ENCODE results near the gene SRD5A2.
"Not testable (repeated sequence)": the region's sequence is repeated elsewhere in the genome, so short reads cannot be mapped to it uniquely, and the experiment has no call there.

The SRD5A2 gene

DNA sequence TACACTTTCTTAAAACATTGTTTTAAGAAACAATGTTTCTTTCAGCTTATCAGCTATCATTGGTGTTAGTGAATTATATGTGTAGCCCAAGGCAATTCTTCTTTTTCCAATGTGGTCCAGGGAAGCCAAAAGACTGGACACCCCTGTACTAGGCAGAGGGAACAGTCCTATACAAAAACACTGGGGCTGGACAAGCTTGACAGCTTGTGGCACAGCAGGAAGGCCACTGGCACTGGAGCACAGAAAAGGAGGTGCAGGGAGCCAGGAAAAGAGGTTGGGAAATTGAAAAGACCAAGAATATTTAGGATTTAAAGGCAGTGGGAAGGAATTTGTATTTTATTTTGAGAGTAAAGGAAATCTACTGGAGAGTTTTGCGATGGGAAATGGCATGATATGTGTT lies 47.7 kb downstream of the SRD5A2 start:
- DNase-seq (ENCODE audit: low spot score) = no peak

DNA sequence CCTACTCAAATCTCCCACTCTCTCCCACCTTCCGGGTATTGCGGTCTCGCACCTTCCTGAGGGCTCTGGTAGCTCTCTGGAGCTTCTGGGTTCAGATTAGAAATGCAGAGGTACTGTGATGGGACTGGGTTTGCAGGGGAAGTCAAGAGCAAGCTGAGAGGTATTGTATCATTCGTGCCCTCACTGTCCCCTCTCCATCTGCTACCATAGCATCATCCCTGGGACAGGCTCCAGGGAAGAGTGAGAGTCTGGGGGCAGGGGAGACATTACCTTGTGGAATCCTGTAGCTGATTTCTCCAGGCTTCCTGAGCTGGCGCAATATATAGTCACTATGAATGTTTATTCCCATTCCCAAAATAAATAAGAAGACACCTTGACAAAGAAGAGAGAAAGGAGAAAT lies 49.6 kb downstream of the SRD5A2 start:
- DNase-seq (ENCODE audit: low spot score) = no peak

DNA sequence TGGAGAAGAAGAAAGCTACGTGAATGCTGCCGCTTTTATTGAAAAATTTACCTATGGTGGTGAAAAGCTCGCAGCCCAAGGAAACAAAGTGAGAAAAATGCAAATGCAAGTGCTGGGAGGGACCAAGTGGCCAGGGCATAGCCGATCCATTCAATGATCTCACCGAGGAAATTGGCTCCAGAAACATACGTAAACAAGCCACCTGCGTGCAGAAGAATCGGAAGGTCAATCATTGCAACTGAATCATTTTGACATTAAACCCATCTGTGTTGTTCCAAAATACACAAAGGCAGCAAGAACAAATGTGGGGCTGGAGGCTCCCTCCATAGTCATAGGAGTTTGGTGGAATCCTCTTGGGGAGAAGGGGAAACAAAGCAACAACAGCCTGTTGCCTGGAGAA lies 51.5 kb downstream of the SRD5A2 start:
- no peak for DNase-seq (ENCODE audit: low spot score)

GRCh38 chr2:31528823-31529222 lies 51.9 kb downstream of the SRD5A2 start:
- DNase-seq (ENCODE audit: low spot score) = no peak

DNA sequence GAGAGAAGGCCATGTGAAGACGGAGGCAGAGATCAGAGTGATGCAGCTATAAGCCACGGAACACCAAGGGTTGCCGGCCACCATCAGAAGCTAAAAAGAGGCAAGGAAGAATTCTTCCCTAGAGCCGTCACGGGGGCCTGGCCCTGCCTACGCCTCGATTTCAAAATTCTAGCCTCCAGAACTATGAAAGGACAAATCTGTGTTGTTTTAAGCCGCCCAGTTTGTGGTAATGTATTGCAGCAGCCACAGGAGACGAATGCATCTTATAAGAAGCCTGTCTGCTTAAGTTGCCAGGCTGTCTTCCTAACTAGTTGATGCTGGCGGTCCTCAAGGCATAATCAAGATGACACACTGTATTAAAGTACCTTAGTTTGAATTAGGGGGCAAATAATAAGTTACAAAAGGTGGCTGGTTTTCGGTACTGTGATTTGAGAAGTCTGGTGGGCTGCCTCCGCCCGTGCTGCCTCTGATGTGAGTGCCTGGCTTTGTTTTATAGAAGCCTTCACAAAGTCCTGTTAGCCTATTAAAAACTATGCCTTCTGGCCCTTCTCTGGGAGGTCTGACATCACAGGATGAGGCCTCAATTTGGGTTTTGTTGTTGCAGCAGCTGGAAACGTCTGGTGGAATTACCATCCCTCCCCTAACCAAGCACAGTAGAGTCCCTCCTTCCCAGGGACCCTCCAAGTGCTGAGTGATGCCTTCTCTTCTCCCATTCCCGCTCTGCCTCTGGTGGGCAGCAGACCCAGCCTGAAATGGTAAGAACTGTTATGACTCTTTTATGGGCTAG lies 53.6 kb downstream of the SRD5A2 start:
- no peak for DNase-seq (ENCODE audit: low spot score)

DNA sequence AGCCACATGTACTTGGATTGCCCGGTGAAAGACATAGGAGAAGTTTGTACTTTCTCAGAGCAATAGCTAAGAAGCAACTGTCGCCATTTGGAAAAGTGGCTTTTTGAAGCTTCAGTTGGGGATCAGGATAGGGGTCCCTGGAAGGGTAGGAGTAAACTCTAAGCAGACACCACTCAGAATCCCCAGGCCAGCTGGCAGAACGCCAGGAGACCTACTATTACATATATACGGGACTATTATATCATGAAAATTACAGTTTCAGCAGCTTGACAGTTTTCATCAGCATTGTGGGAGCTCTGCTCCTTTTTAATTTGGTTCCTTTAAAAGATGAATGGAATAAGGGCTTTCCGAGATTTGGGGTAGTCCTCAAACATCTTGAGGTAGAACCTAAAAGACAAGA lies 54.9 kb downstream of the SRD5A2 start:
- no peak for DNase-seq (ENCODE audit: low spot score)

DNA sequence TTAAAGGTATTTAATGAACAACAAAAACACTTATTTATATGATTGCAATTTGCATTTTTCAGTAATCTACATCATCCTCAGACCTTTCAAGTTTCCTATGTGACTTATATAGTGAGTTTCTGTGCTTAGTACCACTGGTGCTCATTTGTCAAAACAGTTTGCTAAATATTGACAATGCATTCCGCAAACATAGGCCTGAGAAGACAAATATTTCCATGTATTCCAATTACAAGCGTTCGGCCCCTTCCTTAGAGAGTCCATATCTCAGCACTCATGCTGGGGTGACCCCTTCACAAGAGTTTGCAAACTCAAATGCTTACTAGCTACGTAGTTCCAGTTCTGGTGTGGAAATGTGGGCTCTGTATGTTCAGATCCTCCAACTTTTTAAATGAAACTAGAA lies 56.1 kb downstream of the SRD5A2 start:
- DNase-seq (ENCODE audit: low spot score) = no peak

- DNase-seq (ENCODE audit: low spot score) = peak; percentile 21
Measured at GRCh38 chr2:31523871-31524492, 56.8 kb downstream of the SRD5A2 start.

GRCh38 chr2:31522786-31523185 lies 58.0 kb downstream of the SRD5A2 start:
- no peak for DNase-seq (ENCODE audit: low spot score)

DNA sequence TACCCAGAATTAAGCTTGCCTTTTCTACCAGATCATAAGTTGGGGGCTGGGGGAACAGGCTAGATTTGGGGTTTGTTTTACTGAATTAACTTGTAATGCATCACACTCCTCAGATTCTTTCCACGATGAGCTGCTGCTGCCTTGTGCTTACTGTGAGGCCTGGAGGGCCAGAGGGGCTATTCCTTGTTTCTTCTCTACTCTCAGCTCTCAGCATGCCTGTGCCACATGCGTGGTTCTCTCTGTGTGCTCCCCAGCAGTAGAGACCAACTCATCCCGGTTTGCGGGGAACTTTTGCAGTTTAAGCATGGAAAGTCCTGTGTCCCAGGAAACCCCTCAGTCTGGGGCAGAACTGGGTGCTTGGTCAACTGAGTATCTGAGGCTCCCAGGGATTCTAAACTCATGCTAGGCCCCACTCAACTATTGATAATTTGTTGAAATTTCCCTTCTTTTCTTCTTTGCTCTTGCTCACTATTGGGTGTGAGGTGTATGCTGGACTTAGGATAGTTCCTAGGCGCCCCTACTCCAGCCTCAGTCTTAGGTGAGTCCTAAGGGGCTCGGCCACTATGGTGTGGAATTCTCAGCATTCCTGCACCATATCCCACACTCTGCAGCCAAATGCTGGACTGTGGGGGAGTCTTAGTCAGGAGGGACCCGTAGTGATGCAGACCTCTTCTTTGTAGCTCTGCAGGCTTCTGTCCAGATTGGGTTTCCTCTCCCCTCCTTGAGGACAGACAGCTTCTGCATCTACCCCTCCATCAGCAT lies 63.1 kb downstream of the SRD5A2 start:
- no peak for DNase-seq (ENCODE audit: low spot score)

GRCh38 chr2:31515586-31515985 lies 65.2 kb downstream of the SRD5A2 start:
- DNase-seq (ENCODE audit: low spot score) = no peak

GRCh38 chr2:31513553-31513952 lies 67.2 kb downstream of the SRD5A2 start:
- no peak for DNase-seq (ENCODE audit: low spot score)

DNA sequence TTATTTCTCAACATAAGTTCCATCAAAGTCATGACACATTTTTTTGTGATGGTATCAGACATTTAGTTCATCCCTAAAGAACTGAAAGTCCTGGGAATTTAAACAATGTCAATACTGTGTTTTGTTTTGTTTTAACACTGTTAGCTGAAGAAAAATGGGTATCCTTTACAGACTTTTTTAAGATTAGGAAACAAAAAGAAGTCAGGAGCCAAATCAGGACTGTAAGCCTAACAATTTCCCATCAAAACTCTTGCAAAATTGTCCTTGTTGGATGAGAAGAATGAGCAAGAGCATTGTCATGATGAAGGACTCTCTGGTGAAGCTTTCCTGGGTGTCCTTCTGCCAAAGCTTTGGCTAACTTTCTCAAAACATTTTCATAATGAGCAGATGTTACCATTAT lies 69.4 kb downstream of the SRD5A2 start:
- no peak for DNase-seq (ENCODE audit: low spot score)

DNA sequence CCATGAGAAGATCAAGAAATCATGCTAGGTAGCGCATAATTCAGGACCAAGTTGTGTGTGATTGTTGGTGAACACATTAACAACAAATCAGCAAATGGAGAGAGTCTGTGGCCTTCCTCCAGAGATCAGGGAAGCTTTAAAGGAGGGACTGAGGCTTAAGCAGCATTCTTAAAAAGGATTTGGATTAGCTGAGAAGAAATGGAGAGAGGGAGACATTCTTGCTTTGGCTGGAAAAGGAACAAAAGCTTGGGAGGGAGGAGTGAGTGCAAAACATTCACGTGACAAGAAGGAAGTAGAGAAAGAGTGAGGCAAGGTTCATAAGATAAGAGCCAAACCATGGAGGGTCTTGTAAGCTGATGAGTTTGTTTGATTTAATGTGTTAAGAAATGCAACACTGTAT lies 75.6 kb downstream of the SRD5A2 start:
- DNase-seq (ENCODE audit: low spot score) = no peak

- DNase-seq (ENCODE audit: low spot score) = peak; percentile 6
Measured at GRCh38 chr2:31504311-31504710, 76.4 kb downstream of the SRD5A2 start.

DNA sequence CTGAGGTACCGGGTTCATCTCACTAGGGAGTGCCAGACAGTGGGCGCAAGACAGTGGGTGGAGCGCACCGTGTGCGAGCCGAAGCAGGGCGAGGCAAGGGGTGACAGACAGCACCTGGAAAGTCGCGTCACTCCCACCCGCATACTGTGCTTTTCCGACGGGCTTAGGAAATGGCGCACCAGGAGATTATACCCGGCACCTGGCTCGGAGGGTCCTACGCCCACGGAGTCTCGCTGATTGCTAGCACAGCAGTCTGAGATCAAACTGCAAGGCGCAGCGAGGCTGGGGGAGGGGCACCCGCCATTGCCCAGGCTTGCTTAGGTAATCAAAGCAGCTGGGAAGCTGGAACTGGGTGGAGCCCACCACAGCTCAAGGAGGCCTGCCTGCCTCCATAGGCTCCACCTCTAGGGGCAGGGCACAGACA lies 84.3 kb downstream of the SRD5A2 start:
- DNase-seq (ENCODE audit: low spot score) = not testable (repeated sequence)

- not testable (repeated sequence) for DNase-seq (ENCODE audit: low spot score)
Measured at GRCh38 chr2:31489339-31489738, 91.4 kb downstream of the SRD5A2 start.

GRCh38 chr2:31483246-31483645 lies 97.5 kb downstream of the SRD5A2 start:
- no peak for DNase-seq (ENCODE audit: low spot score)

GRCh38 chr2:31476511-31477180 lies 104.1 kb downstream of the SRD5A2 start:
- DNase-seq (ENCODE audit: low spot score) = no peak

GRCh38 chr2:31475692-31476091 lies 105.0 kb downstream of the SRD5A2 start:
- DNase-seq (ENCODE audit: low spot score) = no peak

DNA sequence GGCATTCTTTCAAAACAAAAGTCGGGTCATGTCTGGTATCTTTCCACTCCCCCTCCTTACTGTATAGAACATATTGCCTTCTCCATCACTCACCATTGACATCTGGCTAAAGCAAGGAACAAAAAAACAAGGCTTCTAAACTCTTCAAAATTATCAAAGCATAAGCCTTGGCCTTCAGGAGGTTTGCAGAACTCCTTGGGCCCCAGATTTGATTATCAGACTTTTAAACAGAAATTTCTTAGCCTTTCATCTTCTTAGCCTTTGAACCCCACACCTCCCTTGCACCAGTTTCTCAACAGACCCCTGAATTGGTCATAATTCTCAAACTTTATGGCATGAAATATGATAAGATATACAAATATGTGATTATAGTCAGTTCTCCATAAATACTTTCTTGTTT lies 106.4 kb downstream of the SRD5A2 start:
- DNase-seq (ENCODE audit: low spot score) = no peak
